Stimulated activated naive CD4-positive, alpha-beta T cell treated with Interleukin-2 at 50 U/mL for 16 hours (primary cell): ENCODE results near the gene RBM20.
"Not testable (repeated sequence)": the region's sequence is repeated elsewhere in the genome, so short reads cannot be mapped to it uniquely, and the experiment has no call there.

Experiments
- DNase-seq: peaks from one replicate; lab custom pipeline; 2025; lab: John Stamatoyannopoulos, UW

The RBM20 gene

GRCh38 chr10:110625951-110626855 is 17.9 kb upstream of the RBM20 start:
- no peak for DNase-seq

GRCh38 chr10:110628161-110628560 is 16.0 kb upstream of the RBM20 start:
- no peak for DNase-seq

GRCh38 chr10:110629680-110630191 is 14.4 kb upstream of the RBM20 start:
- DNase-seq, result no peak

GRCh38 chr10:110631934-110632333 is 12.2 kb upstream of the RBM20 start:
- DNase-seq, result no peak

GRCh38 chr10:110632591-110633215 is 11.4 kb upstream of the RBM20 start:
- DNase-seq, result no peak

GRCh38 chr10:110634527-110635209 is 9.5 kb upstream of the RBM20 start:
- no peak for DNase-seq

- DNase-seq, result no peak
Observed at GRCh38 chr10:110636572-110636931, 7.6 kb upstream of the RBM20 start.

- DNase-seq, result no peak
Observed at GRCh38 chr10:110636932-110637557, 7.1 kb upstream of the RBM20 start.

- DNase-seq, result no peak
Observed at GRCh38 chr10:110637558-110638053, 6.5 kb upstream of the RBM20 start.

GRCh38 chr10:110638319-110638718 is 5.8 kb upstream of the RBM20 start:
- no peak for DNase-seq

GRCh38 chr10:110639046-110639445 is 5.1 kb upstream of the RBM20 start:
- DNase-seq, result not testable (repeated sequence)

GRCh38 chr10:110639858-110640257 is 4.3 kb upstream of the RBM20 start:
- not testable (repeated sequence) for DNase-seq

GRCh38 chr10:110641256-110641655 is 2.9 kb upstream of the RBM20 start:
- peak; percentile 54 for DNase-seq

GRCh38 chr10:110642204-110643034 is 1.7 kb upstream of the RBM20 start:
- no peak for DNase-seq

GRCh38 chr10:110643035-110643652 is 992 bp upstream of the RBM20 start:
- no peak for DNase-seq

- DNase-seq, result no peak
Observed at GRCh38 chr10:110644598-110645462, 694 bp downstream of the RBM20 start.

GRCh38 chr10:110646417-110647135 is 2.4 kb downstream of the RBM20 start:
- DNase-seq, result no peak

- no peak for DNase-seq
Observed at GRCh38 chr10:110647136-110647430, 2.9 kb downstream of the RBM20 start.

GRCh38 chr10:110648692-110649346 is 4.7 kb downstream of the RBM20 start:
- no peak for DNase-seq
